Neural crest cell (in vitro differentiated cells): Measurements from ENCODE around the gene CNTN3. TPM values are rescaled to one million over a fixed set of nuclear protein-coding genes. Genes with fewer than 3 reads are reported as not detected.

Source experiments
- DNase-seq: peaks from one replicate; pipeline ENCODE4 v3.0.0; 2021; ENCODE audit warnings: low read depth, mixed read lengths, low spot score
- H3K27ac Mint-ChIP-seq: one replicate; pipeline ENCODE4 v1.8.0; 2021; ENCODE audit warnings: mild to moderate bottlenecking, mixed read lengths; ENCODE audit not compliant: unreplicated experiment
- H3K27me3 Mint-ChIP-seq: 2 replicates; pipeline ENCODE4 v1.8.0; 2021; ENCODE audit warnings: low read depth, mild to moderate bottlenecking, mixed read lengths
- H3K36me3 Mint-ChIP-seq: 2 replicates; pipeline ENCODE4 v1.8.0; 2021; ENCODE audit warnings: low read depth, mild to moderate bottlenecking, mixed read lengths
- H3K4me1 Mint-ChIP-seq: 2 replicates; pipeline ENCODE4 v1.8.0; 2021; ENCODE audit warnings: mixed read lengths
- H3K4me3 Mint-ChIP-seq: one replicate; pipeline ENCODE4 v1.8.0; 2021; ENCODE audit warnings: mild to moderate bottlenecking, mixed read lengths
- H3K9me3 Mint-ChIP-seq: 2 replicates; pipeline ENCODE4 v1.8.0; 2021; ENCODE audit warnings: mixed read lengths
- CTCF ChIP-seq: fragments of 200-600 bp; sonication (generic); conservative IDR thresholded peaks from 2 replicates; pipeline ENCODE4 v1.5.0; 2021; ENCODE audit warnings: antibody characterized with exemption, mild to moderate bottlenecking
- total RNA-seq: library from RNA; stranded (reverse); gene quantifications from 2 replicates; pipeline ENCODE4 v1.2.1, GENCODE V29; 2021

The CNTN3 gene
- total RNA-seq, 1 donor from 2014 or later = 0.61 TPM

DNA sequence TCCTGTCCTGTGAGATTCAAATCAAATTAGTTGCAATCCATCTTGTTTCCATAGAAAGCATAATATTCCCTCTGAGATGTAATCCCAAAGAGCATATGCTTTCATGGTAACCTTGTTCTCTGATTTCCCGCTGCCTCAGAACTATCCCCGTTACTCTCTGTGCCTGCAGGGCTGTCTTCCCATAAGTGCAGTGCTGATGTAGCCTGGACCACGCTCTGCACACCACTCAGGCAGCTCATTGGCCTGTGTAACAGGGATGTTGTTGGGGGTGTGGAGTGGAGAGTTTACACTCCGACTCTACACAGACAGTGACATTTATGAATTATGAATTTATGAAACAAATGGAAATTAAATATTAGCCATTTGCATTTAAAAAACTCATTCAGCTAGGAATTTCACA lies 33.6 kb upstream of the CNTN3 start:
- Mint-ChIP-seq H3K27me3 (no peaks in the 10 kb centered on the region), H3K9me3 (no peaks in the 10 kb centered on the region), H3K36me3 (no peaks in the 10 kb centered on the region), H3K27ac (no peak overlapping the region), H3K4me1 (peaks cover 4% of the 10 kb centered on the region), H3K4me3 (no peak overlapping the region)
- DNase-seq = no peak
- no peak for TF ChIP-seq CTCF

GRCh38 chr3:74646094-74646493 lies 31.6 kb upstream of the CNTN3 start:
- TF ChIP-seq CTCF = no peak
- no peak for DNase-seq
- Mint-ChIP-seq H3K4me1 (peaks cover 4% of the 10 kb centered on the region), H3K9me3 (no peaks in the 10 kb centered on the region), H3K4me3 (no peak overlapping the region), H3K27ac (no peak overlapping the region), H3K36me3 (no peaks in the 10 kb centered on the region), H3K27me3 (no peaks in the 10 kb centered on the region)

DNA sequence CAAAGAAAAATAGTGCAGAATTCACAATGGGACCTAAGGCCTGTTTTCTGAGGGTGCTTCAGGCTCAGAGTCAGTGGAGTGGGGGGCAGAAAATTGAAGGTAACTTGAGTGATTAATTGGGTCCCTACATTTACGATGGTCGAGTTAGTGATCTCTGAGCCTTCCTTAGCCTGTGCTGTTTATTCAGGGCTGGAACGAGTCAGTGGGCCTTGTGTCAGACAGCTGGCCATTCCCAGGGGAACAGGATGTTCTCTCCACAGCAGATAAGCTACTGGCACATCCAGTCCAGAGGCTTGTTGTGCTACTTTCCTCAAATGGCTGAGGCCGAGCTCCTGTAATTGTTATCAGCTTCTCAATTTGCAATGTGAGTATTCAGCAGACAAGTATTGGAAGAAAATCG lies 29.2 kb upstream of the CNTN3 start:
- H3K27ac Mint-ChIP-seq = no peak overlapping the region
- no peak overlapping the region for H3K4me3 Mint-ChIP-seq
- TF ChIP-seq CTCF = no peak
- H3K27me3 Mint-ChIP-seq = no peaks in the 10 kb centered on the region
- no peak for DNase-seq
- H3K36me3 Mint-ChIP-seq = no peaks in the 10 kb centered on the region
- H3K4me1 Mint-ChIP-seq = peaks cover 4% of the 10 kb centered on the region
- H3K9me3 Mint-ChIP-seq = no peaks in the 10 kb centered on the region

- Mint-ChIP-seq H3K27me3 (no peaks in the 10 kb centered on the region), H3K4me1 (peaks cover 4% of the 10 kb centered on the region), H3K9me3 (no peaks in the 10 kb centered on the region), H3K27ac (no peak overlapping the region), H3K36me3 (no peaks in the 10 kb centered on the region), H3K4me3 (no peak overlapping the region)
- no peak for DNase-seq
- no peak for TF ChIP-seq CTCF
These were observed 28.4 kb upstream of the CNTN3 start for GRCh38 chr3:74642876-74643275.

DNA sequence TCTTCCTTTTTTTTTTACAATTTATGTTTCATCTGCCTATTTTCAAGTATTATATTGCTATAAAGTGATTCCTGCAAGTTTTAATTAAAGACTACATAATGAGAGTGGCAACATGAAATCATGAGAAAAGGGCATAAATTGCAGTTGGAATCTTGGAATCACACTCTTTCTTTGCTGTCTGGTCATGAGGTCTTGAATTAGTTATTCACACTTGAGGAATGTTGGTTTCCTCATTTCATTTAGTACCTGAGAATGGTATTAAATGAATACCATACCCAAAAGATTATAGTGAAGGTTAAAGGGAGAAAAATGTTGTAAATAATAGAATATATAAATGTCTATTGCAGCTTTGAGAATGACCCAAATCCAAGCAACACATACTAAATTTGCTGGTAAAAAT lies 25.8 kb upstream of the CNTN3 start:
- DNase-seq = no peak
- H3K27me3 Mint-ChIP-seq = no peaks in the 10 kb centered on the region
- H3K36me3 Mint-ChIP-seq = no peaks in the 10 kb centered on the region
- H3K4me3 Mint-ChIP-seq = no peak overlapping the region
- TF ChIP-seq CTCF = no peak
- H3K27ac Mint-ChIP-seq = no peak overlapping the region
- peaks cover 4% of the 10 kb centered on the region for H3K4me1 Mint-ChIP-seq
- peaks cover 3% of the 10 kb centered on the region for H3K9me3 Mint-ChIP-seq

DNA sequence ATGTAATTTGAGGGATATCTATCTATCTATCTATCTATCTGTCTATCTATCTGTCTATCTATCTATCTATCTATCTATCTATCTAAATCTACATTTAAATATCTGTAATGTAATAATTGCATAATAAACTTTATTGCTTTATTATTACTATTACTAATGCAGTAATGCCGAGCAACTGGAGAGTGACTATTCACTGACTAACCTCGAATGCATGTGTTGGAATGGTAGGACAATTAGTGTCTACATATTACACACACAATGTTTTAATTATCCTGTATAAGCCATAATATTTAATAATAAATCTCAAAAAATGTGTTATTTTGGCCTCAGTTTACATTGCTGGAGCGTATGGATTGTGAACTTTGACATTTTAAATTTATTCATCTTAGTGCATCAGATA lies 25.2 kb upstream of the CNTN3 start:
- Mint-ChIP-seq H3K4me3 (no peak overlapping the region), H3K9me3 (peaks cover 3% of the 10 kb centered on the region), H3K36me3 (no peaks in the 10 kb centered on the region), H3K4me1 (peaks cover 4% of the 10 kb centered on the region), H3K27me3 (no peaks in the 10 kb centered on the region), H3K27ac (no peak overlapping the region)
- no peak for TF ChIP-seq CTCF
- DNase-seq = no peak
